GM23338 (cell line): Measurements from ENCODE around the gene FRMD1. TPM values are rescaled to one million over a fixed set of nuclear protein-coding genes. Genes with fewer than 3 reads are reported as not detected.

ENCODE experiments used
- ATAC-seq: fragments of 200-7000 bp; cut with Tn5 transposase; 3 replicates; pipeline ENCODE4 v1.9.1; 2020
- DNase-seq: peaks from one replicate; pipeline ENCODE4 v3.0.0-alpha.2; 2015; ENCODE audit warnings: low spot score
- H2AFZ ChIP-seq: fragments of 200-600 bp; sonication (generic); 2 replicates; pipeline ENCODE4 v1.8.0; 2016; ENCODE audit warnings: antibody characterized with exemption, mild to moderate bottlenecking, moderate library complexity
- H3F3A ChIP-seq: fragments of 200-600 bp; sonication (generic); replicated peaks from 2 replicates; pipeline ENCODE4 v1.8.0; 2017; ENCODE audit warnings: antibody characterized with exemption, mixed run types, low read depth
- H3K27ac ChIP-seq: fragments of 200-600 bp; sonication (generic); 2 replicates; pipeline ENCODE4 v1.6.1; 2016; ENCODE audit warnings: low read depth
- H3K27me3 ChIP-seq: fragments of 200-600 bp; sonication (generic); 2 replicates; pipeline ENCODE4 v1.8.0; 2016; ENCODE audit warnings: mild to moderate bottlenecking, mixed run types, moderate library complexity; ENCODE audit not compliant: insufficient read depth
- H3K36me3 ChIP-seq: fragments of 200-600 bp; sonication (generic); 2 replicates; pipeline ENCODE4 v1.8.0; 2016; ENCODE audit warnings: mild to moderate bottlenecking; ENCODE audit not compliant: insufficient read depth
- H3K4me1 ChIP-seq: fragments of 200-600 bp; sonication (generic); 2 replicates; pipeline ENCODE4 v1.8.0; 2016; ENCODE audit warnings: mild to moderate bottlenecking, moderate library complexity; ENCODE audit not compliant: insufficient read depth
- H3K4me2 ChIP-seq: fragments of 200-600 bp; sonication (generic); 2 replicates; pipeline ENCODE4 v1.7.1; 2017; ENCODE audit warnings: mixed run types
- H3K4me3 ChIP-seq: fragments of 200-600 bp; sonication (generic); 2 replicates; pipeline ENCODE4 v1.6.1; 2016; ENCODE audit warnings: mixed run types
- H3K79me2 ChIP-seq: fragments of 200-600 bp; sonication (generic); replicated peaks from 2 replicates; pipeline ENCODE4 v1.8.0; 2017; ENCODE audit warnings: mild to moderate bottlenecking; ENCODE audit not compliant: insufficient read depth
- H3K9me2 ChIP-seq: fragments of 200-600 bp; sonication (generic); 2 replicates; pipeline ENCODE4 v1.8.0; 2017; ENCODE audit not compliant: insufficient read depth
- H4K20me1 ChIP-seq: fragments of 200-600 bp; sonication (generic); replicated peaks from 2 replicates; pipeline ENCODE4 v1.8.0; 2017; ENCODE audit warnings: mild to moderate bottlenecking; ENCODE audit not compliant: insufficient read depth
- H3K27ac Mint-ChIP-seq: 2 replicates; pipeline ENCODE4 v1.8.0; 2020; ENCODE audit warnings: inconsistent platforms, mild to moderate bottlenecking, moderate library complexity, mixed read lengths
- H3K27me3 Mint-ChIP-seq: 3 replicates; pipeline ENCODE4 v1.8.0; 2022; ENCODE audit warnings: low read depth, mild to moderate bottlenecking, moderate library complexity, mixed read lengths, inconsistent platforms; ENCODE audit not compliant: insufficient read depth, poor library complexity
- H3K36me3 Mint-ChIP-seq: 3 replicates; pipeline ENCODE4 v1.8.0; 2021; ENCODE audit warnings: low read depth, mild to moderate bottlenecking, inconsistent platforms, moderate library complexity, mixed read lengths
- H3K4me1 Mint-ChIP-seq: 3 replicates; pipeline ENCODE4 v1.8.0; 2020; ENCODE audit warnings: mild to moderate bottlenecking, inconsistent platforms, mixed read lengths
- H3K4me3 Mint-ChIP-seq: 3 replicates; pipeline ENCODE4 v1.8.0; 2021; ENCODE audit warnings: moderate library complexity, mild to moderate bottlenecking, inconsistent platforms, mixed read lengths
- H3K9me3 Mint-ChIP-seq: 3 replicates; pipeline ENCODE4 v1.8.0; 2020; ENCODE audit warnings: moderate library complexity, mild to moderate bottlenecking, inconsistent platforms, mixed read lengths
- NANOG ChIP-seq: IDR thresholded peaks from 2 replicates; pipeline ENCODE4 v1.6.1; 2016; ENCODE audit warnings: antibody characterized with exemption, borderline replicate concordance
- POLR2AphosphoS5 ChIP-seq: IDR thresholded peaks from 2 replicates; pipeline ENCODE4 v1.6.1; 2016; ENCODE audit warnings: antibody characterized with exemption, low read depth
- polyA plus RNA-seq: library from polyadenylated mRNA; unstranded; fragments of >200 nt; fragmentation: Nextera tagmentation; extraction: Ambion mirVana; gene quantifications from 2 replicates; pipeline ENCODE4 v1.2.1, GENCODE V29; 2016
- total RNA-seq: library from RNA; depleted of rRNA; stranded (reverse); fragments of >200 nt; shearing (Covaris generic); gene quantifications from 2 replicates; pipeline ENCODE4 v1.2.3, GENCODE V29; 2014
- TF ChIP-seq, protein P1 (sequence below): fragments of 250-450 bp; sonication (Bioruptor Pico); IDR thresholded peaks from 2 replicates; pipeline ENCODE4 v1.5.0; 2020; ENCODE audit warnings: mild to moderate bottlenecking, moderate library complexity
- TF ChIP-seq, protein P2 (sequence below): IDR thresholded peaks from one replicate; pipeline ENCODE4 v1.6.1; 2018; ENCODE audit warnings: antibody characterized with exemption; ENCODE audit not compliant: unreplicated experiment
- TF ChIP-seq, protein P3 (sequence below): IDR thresholded peaks from 2 replicates; pipeline ENCODE4 v1.6.1; 2016; ENCODE audit warnings: antibody characterized with exemption

Gene FRMD1
- total and polyA plus RNA-seq, 2 experiments from 2014 or later, result 1.0 to 2.0 TPM

DNA sequence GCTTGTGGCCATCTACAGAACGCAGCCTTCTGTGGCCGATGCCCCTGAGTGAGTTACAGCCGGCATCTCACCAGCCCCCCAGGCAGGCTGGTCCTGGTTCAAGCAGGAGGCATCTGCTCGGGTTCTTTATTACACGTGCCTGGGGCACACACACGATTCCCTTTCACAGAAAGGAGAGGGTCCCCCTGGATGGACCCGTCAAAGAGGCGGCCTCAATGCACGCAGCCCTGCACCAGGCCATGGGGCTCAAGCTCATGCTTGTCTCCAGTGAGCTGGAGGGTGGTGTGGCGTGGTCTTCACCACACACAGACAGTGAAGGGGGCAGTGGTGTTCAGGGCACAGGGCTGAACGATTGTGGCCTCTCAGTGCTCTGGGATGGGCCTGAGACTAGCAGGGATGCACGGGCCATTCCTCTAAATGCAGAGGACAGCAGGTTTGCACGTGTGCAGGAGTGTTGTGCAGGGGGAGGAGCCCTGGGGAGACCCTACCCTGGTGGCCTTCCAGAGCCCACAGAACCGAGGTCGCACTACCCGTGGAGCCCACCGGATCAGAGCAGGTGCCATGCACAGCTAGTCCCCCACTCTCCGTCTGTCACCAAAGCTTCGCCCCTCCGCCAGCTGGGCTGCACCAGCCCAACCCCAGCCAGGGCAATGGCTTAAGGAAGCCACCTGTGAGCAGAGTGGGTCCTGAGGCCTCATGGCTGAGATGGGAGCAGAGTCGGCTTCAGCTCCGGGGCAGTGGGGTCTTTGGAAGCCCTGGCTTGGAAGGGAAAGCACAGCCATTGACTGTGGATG is 23.1 kb downstream of the FRMD1 start (continued):
- TF ChIP-seq, protein P1, sequence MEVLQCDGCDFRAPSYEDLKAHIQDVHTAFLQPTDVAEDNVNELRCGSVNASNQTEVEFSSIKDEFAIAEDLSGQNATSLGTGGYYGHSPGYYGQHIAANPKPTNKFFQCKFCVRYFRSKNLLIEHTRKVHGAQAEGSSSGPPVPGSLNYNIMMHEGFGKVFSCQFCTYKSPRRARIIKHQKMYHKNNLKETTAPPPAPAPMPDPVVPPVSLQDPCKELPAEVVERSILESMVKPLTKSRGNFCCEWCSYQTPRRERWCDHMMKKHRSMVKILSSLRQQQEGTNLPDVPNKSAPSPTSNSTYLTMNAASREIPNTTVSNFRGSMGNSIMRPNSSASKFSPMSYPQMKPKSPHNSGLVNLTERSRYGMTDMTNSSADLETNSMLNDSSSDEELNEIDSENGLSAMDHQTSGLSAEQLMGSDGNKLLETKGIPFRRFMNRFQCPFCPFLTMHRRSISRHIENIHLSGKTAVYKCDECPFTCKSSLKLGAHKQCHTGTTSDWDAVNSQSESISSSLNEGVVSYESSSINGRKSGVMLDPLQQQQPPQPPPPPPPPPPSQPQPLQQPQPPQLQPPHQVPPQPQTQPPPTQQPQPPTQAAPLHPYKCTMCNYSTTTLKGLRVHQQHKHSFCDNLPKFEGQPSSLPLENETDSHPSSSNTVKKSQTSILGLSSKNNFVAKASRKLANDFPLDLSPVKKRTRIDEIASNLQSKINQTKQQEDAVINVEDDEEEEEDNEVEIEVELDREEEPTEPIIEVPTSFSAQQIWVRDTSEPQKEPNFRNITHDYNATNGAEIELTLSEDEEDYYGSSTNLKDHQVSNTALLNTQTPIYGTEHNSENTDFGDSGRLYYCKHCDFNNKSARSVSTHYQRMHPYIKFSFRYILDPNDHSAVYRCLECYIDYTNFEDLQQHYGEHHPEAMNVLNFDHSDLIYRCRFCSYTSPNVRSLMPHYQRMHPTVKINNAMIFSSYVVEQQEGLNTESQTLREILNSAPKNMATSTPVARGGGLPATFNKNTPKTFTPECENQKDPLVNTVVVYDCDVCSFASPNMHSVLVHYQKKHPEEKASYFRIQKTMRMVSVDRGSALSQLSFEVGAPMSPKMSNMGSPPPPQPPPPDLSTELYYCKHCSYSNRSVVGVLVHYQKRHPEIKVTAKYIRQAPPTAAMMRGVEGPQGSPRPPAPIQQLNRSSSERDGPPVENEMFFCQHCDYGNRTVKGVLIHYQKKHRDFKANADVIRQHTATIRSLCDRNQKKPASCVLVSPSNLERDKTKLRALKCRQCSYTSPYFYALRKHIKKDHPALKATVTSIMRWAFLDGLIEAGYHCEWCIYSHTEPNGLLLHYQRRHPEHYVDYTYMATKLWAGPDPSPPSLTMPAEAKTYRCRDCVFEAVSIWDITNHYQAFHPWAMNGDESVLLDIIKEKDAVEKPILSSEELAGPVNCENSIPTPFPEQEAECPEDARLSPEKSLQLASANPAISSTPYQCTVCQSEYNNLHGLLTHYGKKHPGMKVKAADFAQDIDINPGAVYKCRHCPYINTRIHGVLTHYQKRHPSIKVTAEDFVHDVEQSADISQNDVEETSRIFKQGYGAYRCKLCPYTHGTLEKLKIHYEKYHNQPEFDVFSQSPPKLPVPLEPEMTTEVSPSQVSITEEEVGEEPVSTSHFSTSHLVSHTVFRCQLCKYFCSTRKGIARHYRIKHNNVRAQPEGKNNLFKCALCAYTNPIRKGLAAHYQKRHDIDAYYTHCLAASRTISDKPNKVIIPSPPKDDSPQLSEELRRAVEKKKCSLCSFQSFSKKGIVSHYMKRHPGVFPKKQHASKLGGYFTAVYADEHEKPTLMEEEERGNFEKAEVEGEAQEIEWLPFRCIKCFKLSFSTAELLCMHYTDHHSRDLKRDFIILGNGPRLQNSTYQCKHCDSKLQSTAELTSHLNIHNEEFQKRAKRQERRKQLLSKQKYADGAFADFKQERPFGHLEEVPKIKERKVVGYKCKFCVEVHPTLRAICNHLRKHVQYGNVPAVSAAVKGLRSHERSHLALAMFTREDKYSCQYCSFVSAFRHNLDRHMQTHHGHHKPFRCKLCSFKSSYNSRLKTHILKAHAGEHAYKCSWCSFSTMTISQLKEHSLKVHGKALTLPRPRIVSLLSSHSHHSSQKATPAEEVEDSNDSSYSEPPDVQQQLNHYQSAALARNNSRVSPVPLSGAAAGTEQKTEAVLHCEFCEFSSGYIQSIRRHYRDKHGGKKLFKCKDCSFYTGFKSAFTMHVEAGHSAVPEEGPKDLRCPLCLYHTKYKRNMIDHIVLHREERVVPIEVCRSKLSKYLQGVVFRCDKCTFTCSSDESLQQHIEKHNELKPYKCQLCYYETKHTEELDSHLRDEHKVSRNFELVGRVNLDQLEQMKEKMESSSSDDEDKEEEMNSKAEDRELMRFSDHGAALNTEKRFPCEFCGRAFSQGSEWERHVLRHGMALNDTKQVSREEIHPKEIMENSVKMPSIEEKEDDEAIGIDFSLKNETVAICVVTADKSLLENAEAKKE (CRISPR knock-in tag), result no peak

DNA sequence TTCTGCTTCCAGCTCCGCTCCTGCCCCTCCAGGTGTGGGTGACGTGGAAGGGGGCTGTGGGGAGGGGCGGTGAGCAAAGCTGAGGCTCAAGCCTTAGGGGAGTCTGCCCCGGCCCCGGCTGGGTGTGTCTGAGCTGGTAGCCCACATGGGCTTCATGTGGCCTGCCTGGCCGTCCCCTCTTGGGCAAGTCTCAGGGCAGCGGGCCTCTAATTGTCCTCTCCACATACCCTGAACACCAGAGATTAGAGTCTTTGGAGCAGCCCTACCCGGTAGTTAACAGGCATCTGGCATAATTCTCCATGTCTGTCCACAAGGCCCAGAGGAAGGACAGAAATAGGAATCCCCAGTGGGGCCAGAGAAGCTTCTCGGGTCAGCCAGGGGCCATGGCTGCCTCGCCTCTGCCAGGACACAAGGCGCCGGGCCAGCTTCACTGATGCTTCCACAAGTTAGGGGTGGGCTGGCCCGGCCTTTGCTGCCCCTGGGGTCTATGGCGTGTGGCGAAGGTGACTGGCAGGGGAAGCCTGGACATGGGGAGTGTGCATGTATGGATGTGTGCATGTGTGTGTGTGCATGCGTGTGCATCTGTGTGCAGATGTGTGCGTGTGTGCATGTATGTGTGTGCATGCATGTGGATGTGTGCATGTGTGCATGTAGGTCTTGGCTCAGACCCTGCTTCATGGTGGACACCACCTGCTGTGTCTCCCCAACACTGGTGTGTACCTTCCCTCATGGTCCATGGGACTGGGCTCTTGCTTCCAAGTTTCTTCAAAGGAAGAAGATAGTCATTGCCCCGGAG is 24.0 kb downstream of the FRMD1 start:
- Histone ChIP-seq H3F3A (no peaks in the 10 kb centered on the region), H3K4me1 (no peaks in the 10 kb centered on the region), H3K4me2 (no peak overlapping the region), H3K4me3 (no peak overlapping the region), H3K27me3 (no peaks in the 10 kb centered on the region), H3K9me2 (no peaks in the 10 kb centered on the region), H3K79me2 (no peaks in the 10 kb centered on the region), H3K36me3 (no peaks in the 10 kb centered on the region), H3K27ac (no peak overlapping the region), H2AFZ (no peak overlapping the region), H4K20me1 (no peaks in the 10 kb centered on the region)
- Mint-ChIP-seq H3K4me3 (no peak overlapping the region), H3K4me1 (no peaks in the 10 kb centered on the region), H3K36me3 (no peaks in the 10 kb centered on the region), H3K27me3 (peaks cover 8% of the 10 kb centered on the region), H3K27ac (no peak overlapping the region), H3K9me3 (no peaks in the 10 kb centered on the region)
- no peak for DNase-seq
- no peak for TF ChIP-seq POLR2AphosphoS5
- TF ChIP-seq, protein P2, sequence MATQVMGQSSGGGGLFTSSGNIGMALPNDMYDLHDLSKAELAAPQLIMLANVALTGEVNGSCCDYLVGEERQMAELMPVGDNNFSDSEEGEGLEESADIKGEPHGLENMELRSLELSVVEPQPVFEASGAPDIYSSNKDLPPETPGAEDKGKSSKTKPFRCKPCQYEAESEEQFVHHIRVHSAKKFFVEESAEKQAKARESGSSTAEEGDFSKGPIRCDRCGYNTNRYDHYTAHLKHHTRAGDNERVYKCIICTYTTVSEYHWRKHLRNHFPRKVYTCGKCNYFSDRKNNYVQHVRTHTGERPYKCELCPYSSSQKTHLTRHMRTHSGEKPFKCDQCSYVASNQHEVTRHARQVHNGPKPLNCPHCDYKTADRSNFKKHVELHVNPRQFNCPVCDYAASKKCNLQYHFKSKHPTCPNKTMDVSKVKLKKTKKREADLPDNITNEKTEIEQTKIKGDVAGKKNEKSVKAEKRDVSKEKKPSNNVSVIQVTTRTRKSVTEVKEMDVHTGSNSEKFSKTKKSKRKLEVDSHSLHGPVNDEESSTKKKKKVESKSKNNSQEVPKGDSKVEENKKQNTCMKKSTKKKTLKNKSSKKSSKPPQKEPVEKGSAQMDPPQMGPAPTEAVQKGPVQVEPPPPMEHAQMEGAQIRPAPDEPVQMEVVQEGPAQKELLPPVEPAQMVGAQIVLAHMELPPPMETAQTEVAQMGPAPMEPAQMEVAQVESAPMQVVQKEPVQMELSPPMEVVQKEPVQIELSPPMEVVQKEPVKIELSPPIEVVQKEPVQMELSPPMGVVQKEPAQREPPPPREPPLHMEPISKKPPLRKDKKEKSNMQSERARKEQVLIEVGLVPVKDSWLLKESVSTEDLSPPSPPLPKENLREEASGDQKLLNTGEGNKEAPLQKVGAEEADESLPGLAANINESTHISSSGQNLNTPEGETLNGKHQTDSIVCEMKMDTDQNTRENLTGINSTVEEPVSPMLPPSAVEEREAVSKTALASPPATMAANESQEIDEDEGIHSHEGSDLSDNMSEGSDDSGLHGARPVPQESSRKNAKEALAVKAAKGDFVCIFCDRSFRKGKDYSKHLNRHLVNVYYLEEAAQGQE, result no peak
- no peak for TF ChIP-seq NANOG
- TF ChIP-seq, protein P3, sequence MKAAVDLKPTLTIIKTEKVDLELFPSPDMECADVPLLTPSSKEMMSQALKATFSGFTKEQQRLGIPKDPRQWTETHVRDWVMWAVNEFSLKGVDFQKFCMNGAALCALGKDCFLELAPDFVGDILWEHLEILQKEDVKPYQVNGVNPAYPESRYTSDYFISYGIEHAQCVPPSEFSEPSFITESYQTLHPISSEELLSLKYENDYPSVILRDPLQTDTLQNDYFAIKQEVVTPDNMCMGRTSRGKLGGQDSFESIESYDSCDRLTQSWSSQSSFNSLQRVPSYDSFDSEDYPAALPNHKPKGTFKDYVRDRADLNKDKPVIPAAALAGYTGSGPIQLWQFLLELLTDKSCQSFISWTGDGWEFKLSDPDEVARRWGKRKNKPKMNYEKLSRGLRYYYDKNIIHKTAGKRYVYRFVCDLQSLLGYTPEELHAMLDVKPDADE, result no peak
- ATAC-seq, result no peak
